Spleen (tissue), 11 donors: ENCODE results near the gene TMA16. TPM values are rescaled to one million over a fixed set of nuclear protein-coding genes. Genes with fewer than 3 reads are reported as not detected.
A peak's percentile ranks its signal among the peaks of the same experiment; 100 is the strongest.

Source experiments
- DNase-seq: peaks from one replicate; pipeline ENCODE4 v3.0.0-alpha.2; 2020
- H3K27ac ChIP-seq, 8 donors: fragments of 200-600 bp; sonication (generic) in 7 of 8; 1 replicate in 4 of 8; 2 replicates in 4 of 8; pipeline versions ENCODE4 v1.5.0 to v1.8.0; 2016 to 2021; ENCODE audit warnings: inconsistent platforms in 4 of 8, mild to moderate bottlenecking in 4 of 8, moderate library complexity in 1 of 8
- H3K27me3 ChIP-seq, 7 donors: fragments of 200-600 bp; sonication (generic) in 6 of 7; replicated peaks in 1 of 7; 1 replicate in 4 of 7; 2 replicates in 3 of 7; pipeline versions ENCODE4 v1.5.0 to v1.8.0; 2016 to 2021; ENCODE audit warnings: inconsistent platforms in 3 of 7, mild to moderate bottlenecking in 1 of 7
- H3K36me3 ChIP-seq, 6 donors: fragments of 200-600 bp; sonication (generic) in 5 of 6; 1 replicate in 4 of 6; 2 replicates in 2 of 6; pipeline versions ENCODE4 v1.5.0 to v1.8.0; 2016 to 2021; ENCODE audit warnings: inconsistent platforms in 2 of 6
- H3K4me1 ChIP-seq, 6 donors: fragments of 200-600 bp; sonication (generic) in 5 of 6; 1 replicate in 3 of 6; 2 replicates in 3 of 6; pipeline versions ENCODE4 v1.5.0 to v1.8.0; 2016 to 2021; ENCODE audit warnings: inconsistent platforms in 3 of 6
- H3K4me3 ChIP-seq, 8 donors: fragments of 200-600 bp; sonication (generic) in 7 of 8; 1 replicate in 4 of 8; 2 replicates in 4 of 8; pipeline versions ENCODE4 v1.5.0 to v1.8.0; 2016 to 2021; ENCODE audit warnings: inconsistent platforms in 4 of 8, mild to moderate bottlenecking in 4 of 8, moderate library complexity in 2 of 8
- H3K9me3 ChIP-seq, 8 donors: fragments of 200-600 bp; sonication (generic) in 7 of 8; 1 replicate in 4 of 8; 2 replicates in 4 of 8; pipeline versions ENCODE4 v1.5.0 to v1.8.0; 2016 to 2021; ENCODE audit warnings: inconsistent platforms in 4 of 8
- CTCF ChIP-seq, 11 experiments: fragments of 200-600 bp in 7 of 11; fragments of 450-650 bp in 4 of 11; sonication (generic) in 4 of 11; IDR thresholded peaks in 8 of 11; conservative IDR thresholded peaks in 3 of 11; 1 replicate in 7 of 11; 2 replicates in 4 of 11; pipeline versions ENCODE4 v1.4.0 to v1.8.0; 2016 to 2021; ENCODE audit warnings: antibody characterized with exemption in 11 of 11, inconsistent platforms in 4 of 11, mild to moderate bottlenecking in 1 of 11
- POLR2A ChIP-seq, 3 donors: fragments of 450-650 bp; IDR thresholded peaks; one replicate each; pipeline ENCODE4 v1.5.1; 2017; ENCODE audit warnings: antibody characterized with exemption in 3 of 3, mild to moderate bottlenecking in 1 of 3
- POLR2AphosphoS5 ChIP-seq, 3 donors: sonication (generic); formaldehyde crosslinking; IDR thresholded peaks; one replicate each; pipeline ENCODE4 v1.5.1; 2017; ENCODE audit warnings: antibody characterized with exemption in 3 of 3
- WGBS, 5 donors: extraction: QIAGEN DNeasy Blood & Tissue Kit in 3 of 5; methylation state at CpG; one replicate each; pipeline versions ENCODE4 v1.1.5 to v1.1.7; 2013 to 2018; 5-methylcytosine and 5-hydroxymethylcytosine counted together
- intact Hi-C: fragments of 100-400 bp; cut with DNase I; formaldehyde crosslinking; loops from one replicate; pipeline ENCODE4 v1.15.0; 2023; ENCODE audit warnings: low total_unique reads
- polyA plus RNA-seq, 3 donors: library from polyadenylated mRNA; stranded (reverse); fragments of 200-250 nt; gene quantifications; one replicate each; pipeline ENCODE4 v1.2.1, GENCODE V29; 2013
- total RNA-seq, 7 donors: library from RNA; depleted of rRNA in 3 of 7; stranded (reverse); fragments of >200 nt in 3 of 7; fragmentation: NEBNext Ultra II Directional in 4 of 7; extraction: Animal tissue kit (Norgen Biotek cat#: 25700) in 4 of 7; gene quantifications; one replicate each; pipeline versions ENCODE4 v1.1.0 to v1.2.1, GENCODE V29; 2016 to 2021
- donor health status: healthy with polysubstance abuse.
- donor health status: DM: no; HTN: no; CAD: no; lungs with moderate emphysema.
- donor health status: DM: no; HTN: no; CAD: no.
- donor health status: Bipolar disorder and iron deficiency.
- donor health status: healthy.
- donor health status: DM: no; HTN: no; CAD: no.
- donor health status: DM: yes; HTN: yes; CAD: no.

The TMA16 gene
- total and polyA plus RNA-seq, 10 donors = 15.6 to 39.0 (median 29.1) TPM

- H3K9me3 ChIP-seq = no peaks in the 10 kb centered on the region
- H3K27me3 ChIP-seq = no peaks in the 10 kb centered on the region
- H3K27ac ChIP-seq = peak overlapping the region in 6 of 8 donors; percentile 35 to 75 (median 62)
- TF ChIP-seq POLR2AphosphoS5 (IDR thresholded peaks at IDR 0.05) (no peak), CTCF (IDR thresholded peaks at IDR 0.05 in 8 of 11, conservative IDR thresholded peaks at IDR 0.05 in 3 of 11) (no peak), POLR2A (IDR thresholded peaks at IDR 0.05) (no peak)
- peaks cover 4 to 48% (median 23%) of the 10 kb centered on the region in 6 donors for H3K4me1 ChIP-seq
- DNase-seq = no peak
- H3K36me3 ChIP-seq = no peaks in the 10 kb centered on the region
- WGBS, 5 donors = 14 to 33% (median 17%) methylated on average over 1 of the region's 1 CpG
- no peak overlapping the region for H3K4me3 ChIP-seq
- intact Hi-C loops = loop anchor here (10.0 kb wide), 1 partner anchor 193 kb away; no protein-coding TSS in a partner anchor
Measured at GRCh38 chr4:163482190-163482589, 12.3 kb upstream of the TMA16 start.

- intact Hi-C loops = loop anchor here (5.0 to 10.0 kb wide), 2 partner anchors 62 to 190 kb away; no protein-coding TSS in a partner anchor
- no peaks in the 10 kb centered on the region for H3K27me3 ChIP-seq
- peaks cover 4 to 48% (median 23%) of the 10 kb centered on the region in 6 donors for H3K4me1 ChIP-seq
- TF ChIP-seq POLR2AphosphoS5 (IDR thresholded peaks at IDR 0.05) (no peak), POLR2A (IDR thresholded peaks at IDR 0.05) (no peak), CTCF (IDR thresholded peaks at IDR 0.05 in 8 of 11, conservative IDR thresholded peaks at IDR 0.05 in 3 of 11) (peak in 10 of 11 experiments; percentile 7 to 75 (median 58))
- 15 to 31% (median 26%) methylated on average over 4 of the region's 4 CpGs for WGBS, 5 donors
- no peaks in the 10 kb centered on the region for H3K36me3 ChIP-seq
- H3K4me3 ChIP-seq = no peak overlapping the region
- no peaks in the 10 kb centered on the region for H3K9me3 ChIP-seq
- no peak overlapping the region for H3K27ac ChIP-seq
- no peak for DNase-seq
Measured at GRCh38 chr4:163484906-163485305, 9.6 kb upstream of the TMA16 start.

- no peaks in the 10 kb centered on the region for H3K27me3 ChIP-seq
- no peak for TF ChIP-seq CTCF (IDR thresholded peaks at IDR 0.05 in 8 of 11, conservative IDR thresholded peaks at IDR 0.05 in 3 of 11)
- no peak for TF ChIP-seq POLR2A (IDR thresholded peaks at IDR 0.05)
- TF ChIP-seq POLR2AphosphoS5 (IDR thresholded peaks at IDR 0.05) = no peak
- H3K4me1 ChIP-seq = peaks cover 4 to 48% (median 23%) of the 10 kb centered on the region in 6 donors
- DNase-seq = no peak
- H3K9me3 ChIP-seq = no peaks in the 10 kb centered on the region
- H3K27ac ChIP-seq = no peak overlapping the region
- H3K36me3 ChIP-seq = no peaks in the 10 kb centered on the region
- 57 to 69% (median 67%) methylated on average over 2 of the region's 2 CpGs for WGBS, 5 donors
- H3K4me3 ChIP-seq = no peak overlapping the region
- intact Hi-C loops = loop anchor here (5.0 to 10.0 kb wide), 2 partner anchors 62 to 189 kb away; no protein-coding TSS in a partner anchor
Measured at GRCh38 chr4:163485589-163485988, 8.9 kb upstream of the TMA16 start.

- Histone ChIP-seq H3K27me3 (no peaks in the 10 kb centered on the region), H3K4me1 (peaks cover 4 to 47% (median 23%) of the 10 kb centered on the region in 6 donors), H3K27ac (no peak overlapping the region), H3K9me3 (no peaks in the 10 kb centered on the region), H3K36me3 (no peaks in the 10 kb centered on the region), H3K4me3 (no peak overlapping the region)
- no peak for DNase-seq
- TF ChIP-seq POLR2A (IDR thresholded peaks at IDR 0.05) (no peak), CTCF (IDR thresholded peaks at IDR 0.05 in 8 of 11, conservative IDR thresholded peaks at IDR 0.05 in 3 of 11) (no peak), POLR2AphosphoS5 (IDR thresholded peaks at IDR 0.05) (no peak)
- intact Hi-C loops = loop anchor here (5.0 to 10.0 kb wide), 2 partner anchors 61 to 188 kb away; no protein-coding TSS in a partner anchor
- 69 to 93% (median 80%) methylated on average over 1 of the region's 1 CpG for WGBS, 5 donors
Measured at GRCh38 chr4:163486321-163486720, 8.2 kb upstream of the TMA16 start.
